Stimulated activated CD4-positive, alpha-beta T cell treated with anti-CD3 and anti-CD28 coated beads, TNF-alpha, amount 100 ng/mL, for 24 hours (primary cell): ENCODE results near the gene PRKCE.

Experiments
- DNase-seq, 3 experiments: peaks; one replicate each; pipeline ENCODE4 v3.0.0-alpha.2; 2020; ENCODE audit warnings: low read depth in 3 of 3

PRKCE gene

DNA sequence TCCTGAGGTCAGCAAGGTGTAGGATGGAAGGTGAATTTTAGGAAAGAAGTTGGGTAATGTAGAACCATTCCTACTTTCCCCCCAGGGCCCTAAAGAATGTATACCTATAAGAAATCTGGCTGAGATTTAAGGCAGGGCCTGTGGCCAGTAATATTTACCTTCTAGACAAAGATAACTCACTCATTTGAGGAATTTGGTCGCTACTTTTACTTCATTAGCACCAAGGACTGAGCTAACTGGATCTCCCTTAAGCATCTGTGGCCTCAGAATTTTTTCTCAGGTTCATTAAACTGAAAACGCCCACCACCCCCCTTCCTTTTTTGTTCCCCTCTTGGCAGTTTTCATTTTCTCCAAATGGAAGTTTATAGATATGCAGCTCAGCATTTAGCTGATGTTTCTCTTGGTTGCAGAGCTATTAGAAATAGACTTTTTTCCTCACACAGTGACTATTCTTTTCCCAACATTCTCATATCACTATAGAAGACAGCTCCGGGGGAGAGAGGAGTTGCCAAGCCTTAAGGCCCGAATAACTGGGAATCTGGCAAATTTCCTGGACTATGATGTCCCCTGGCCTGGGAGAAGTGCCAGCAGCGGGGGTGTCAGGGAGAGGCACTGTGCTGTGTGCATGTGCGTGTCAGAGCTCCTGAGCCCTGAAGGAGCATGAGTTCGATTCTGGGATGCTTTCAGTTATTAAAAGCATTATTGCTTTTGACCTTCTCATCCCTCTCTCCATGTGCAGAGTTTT lies 310.9 kb downstream of the PRKCE start:
- DNase-seq: no peak

GRCh38 chr2:45963816-45964215 lies 312.3 kb downstream of the PRKCE start:
- DNase-seq: no peak

DNA sequence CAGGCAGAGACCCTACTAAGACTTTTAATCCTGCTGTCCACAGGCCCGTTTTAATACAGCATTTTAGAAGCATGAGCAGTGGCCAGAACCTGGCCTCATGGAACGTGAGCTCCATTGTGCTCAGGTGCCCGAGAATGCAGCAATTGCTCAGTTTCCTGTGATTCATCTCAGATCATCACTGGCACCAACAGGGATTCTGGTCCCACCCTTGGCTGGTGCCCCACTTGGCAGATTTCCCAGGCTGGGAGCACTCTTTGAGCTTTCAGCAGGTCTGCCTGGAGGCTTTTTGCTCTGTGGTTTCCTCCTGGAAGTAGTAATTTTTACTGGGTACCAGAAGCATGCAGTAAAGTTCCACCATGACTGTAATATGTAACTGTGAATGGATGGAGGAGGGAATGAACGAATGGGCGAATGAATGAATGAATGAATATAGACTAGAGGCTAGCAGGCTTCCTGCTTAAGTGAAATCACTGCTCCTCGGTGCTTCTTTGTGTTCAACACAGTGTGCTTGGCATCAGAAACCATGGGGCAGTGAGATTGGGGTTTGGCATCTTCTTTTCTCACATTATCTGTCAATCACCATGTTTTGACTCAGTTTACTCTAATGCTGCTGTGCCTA lies 312.9 kb downstream of the PRKCE start:
- DNase-seq: peak in 1 of 3 experiments; percentile 9

DNA sequence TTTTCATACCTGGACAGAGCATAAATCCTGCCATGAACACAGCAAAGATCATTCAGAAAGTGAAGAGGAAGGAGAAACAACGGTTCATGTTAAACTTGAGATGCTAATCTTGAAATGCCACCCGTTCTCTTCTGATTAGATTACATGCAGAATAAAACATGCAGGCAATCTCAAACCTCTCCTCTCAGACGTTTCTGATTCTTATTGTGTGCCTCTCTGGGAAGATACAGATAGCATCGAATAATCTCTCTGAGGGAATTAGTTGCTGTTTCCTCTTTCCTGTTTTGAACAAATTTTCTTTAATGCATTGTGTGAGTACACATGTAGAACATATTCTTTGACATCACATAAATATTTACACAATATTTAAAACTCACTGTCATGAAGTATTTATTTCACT lies 313.4 kb downstream of the PRKCE start:
- no peak for DNase-seq

- DNase-seq: no peak
Measured at GRCh38 chr2:45965871-45966498, 314.5 kb downstream of the PRKCE start.

GRCh38 chr2:45968946-45969584 lies 317.6 kb downstream of the PRKCE start:
- DNase-seq: no peak

- DNase-seq: no peak
Measured at GRCh38 chr2:45973426-45973825, 322.0 kb downstream of the PRKCE start.

DNA sequence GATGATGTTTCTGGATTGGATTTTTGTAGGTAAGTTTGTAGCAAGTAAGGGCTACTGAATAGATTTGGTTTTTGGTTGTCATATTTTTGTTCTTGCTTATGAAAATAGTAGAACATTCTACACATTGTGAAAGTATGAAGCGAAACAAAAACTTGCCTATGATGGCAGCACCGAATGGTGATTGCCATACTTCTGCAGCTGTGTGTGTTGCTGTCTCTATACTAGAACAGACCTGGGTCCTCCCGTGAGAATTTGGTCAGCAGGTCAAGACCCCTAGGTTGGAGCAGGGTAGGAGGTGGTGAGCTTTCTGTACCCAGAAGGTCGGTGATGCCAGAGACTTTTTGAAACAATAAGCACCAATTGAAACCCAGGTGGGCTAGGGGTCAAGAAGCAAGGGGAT lies 322.6 kb downstream of the PRKCE start:
- DNase-seq: no peak

GRCh38 chr2:45974762-45975408 lies 323.4 kb downstream of the PRKCE start:
- DNase-seq: no peak

DNA sequence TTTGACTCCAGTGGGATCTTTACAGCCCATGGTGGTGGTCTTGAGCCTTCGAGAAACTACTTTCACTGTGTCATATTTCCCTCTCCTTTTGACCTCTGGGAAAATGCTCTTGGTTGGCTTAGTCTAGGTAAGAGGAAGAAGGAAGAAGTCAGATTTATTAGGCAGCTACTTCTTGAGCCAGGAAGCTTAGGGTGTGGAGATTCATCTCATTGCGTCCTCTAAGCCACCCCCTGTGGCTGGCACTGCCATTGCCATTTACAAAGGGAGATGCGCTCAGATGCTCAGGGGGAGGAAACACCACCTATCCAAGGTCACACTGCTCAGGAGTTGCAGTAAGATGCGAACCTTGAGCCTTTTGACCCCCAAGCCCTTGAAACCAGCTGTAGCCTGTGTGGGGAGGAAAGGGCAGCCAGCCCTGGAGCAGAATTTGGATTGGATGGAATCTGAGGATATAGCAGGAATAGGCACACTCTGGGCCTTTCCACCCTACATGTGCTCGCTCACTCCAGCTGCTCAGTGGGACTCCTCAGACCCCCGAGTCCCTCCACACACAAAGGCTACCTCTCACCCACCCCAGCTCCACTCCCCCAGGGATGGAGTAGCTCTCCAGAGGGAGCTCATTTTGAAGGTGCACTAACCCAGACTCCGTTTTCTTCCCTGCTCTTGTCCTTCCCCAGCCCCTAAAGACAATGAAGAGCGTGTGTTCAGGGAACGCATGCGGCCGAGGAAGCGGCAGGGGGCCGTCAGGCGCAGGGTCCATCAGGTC lies 324.5 kb downstream of the PRKCE start:
- no peak for DNase-seq

DNA sequence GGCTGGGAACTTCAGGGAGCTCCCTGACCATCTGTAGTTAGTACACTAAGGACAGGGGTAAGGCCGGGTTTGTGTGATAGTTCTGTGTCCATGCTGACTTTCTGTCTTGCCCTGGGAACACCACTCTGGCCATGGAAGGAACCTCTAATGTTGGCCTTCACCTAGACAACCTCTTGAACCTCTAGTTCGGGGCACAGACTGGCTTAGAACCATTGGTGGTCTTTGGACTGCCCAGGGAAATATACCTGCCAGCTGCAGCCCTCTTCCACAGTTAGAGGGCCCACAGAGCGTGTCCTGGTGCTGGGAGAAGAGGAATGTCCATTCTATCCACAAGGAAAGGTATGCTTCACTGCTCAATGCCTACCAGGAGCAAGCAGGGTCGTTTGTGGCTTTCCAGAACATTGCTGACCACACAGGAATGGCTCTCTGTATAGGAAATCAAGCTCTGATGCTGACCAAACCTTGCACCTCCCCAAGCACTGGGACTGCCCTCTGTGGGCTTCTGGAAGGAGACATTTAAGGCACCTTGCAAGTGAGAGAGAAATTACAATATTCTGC lies 326.9 kb downstream of the PRKCE start:
- no peak for DNase-seq

DNA sequence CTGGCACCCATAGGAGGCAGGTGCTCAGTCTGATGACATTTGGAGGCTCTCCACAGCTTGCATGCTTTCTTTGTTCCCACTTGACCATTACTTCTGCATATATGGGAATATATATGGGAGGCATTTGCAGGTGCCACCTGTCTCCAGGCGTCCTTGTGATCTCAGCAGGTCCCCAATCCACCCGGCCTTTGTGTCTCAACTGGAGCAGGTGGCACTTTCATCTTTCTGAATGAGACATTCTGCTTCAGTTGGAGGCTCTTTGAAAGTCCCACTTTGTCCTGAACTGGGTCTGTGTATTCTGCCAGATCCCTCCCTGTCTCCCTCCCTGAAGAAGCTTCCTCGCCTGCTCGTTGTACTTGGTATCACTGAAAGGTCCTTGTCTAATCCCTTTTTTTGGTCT lies 327.6 kb downstream of the PRKCE start:
- no peak for DNase-seq

- DNase-seq: no peak
Measured at GRCh38 chr2:45980161-45980865, 328.8 kb downstream of the PRKCE start.

GRCh38 chr2:45981384-45981930 lies 330.0 kb downstream of the PRKCE start:
- DNase-seq: no peak

DNA sequence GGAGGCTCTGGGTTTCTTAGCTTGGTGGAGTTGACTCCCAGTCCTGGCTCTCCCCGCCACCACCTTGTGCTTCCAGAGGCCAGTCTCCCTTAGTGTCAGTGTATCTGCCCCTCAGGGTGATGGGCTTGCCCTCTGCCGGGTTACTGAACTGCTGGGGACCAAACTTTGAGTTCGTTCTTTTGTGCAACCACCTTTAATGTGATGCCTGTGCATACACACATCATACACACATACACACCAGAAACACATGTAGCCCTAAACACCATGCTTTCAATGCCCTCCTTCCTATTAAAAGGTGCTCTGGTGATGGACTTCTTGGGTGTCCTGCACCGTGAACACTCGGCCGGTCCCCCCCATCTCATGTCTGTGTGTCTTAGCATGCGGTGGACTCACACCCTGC lies 330.6 kb downstream of the PRKCE start:
- no peak for DNase-seq

GRCh38 chr2:45983213-45983612 lies 331.7 kb downstream of the PRKCE start:
- no peak for DNase-seq

GRCh38 chr2:45984366-45984765 lies 332.9 kb downstream of the PRKCE start:
- no peak for DNase-seq

DNA sequence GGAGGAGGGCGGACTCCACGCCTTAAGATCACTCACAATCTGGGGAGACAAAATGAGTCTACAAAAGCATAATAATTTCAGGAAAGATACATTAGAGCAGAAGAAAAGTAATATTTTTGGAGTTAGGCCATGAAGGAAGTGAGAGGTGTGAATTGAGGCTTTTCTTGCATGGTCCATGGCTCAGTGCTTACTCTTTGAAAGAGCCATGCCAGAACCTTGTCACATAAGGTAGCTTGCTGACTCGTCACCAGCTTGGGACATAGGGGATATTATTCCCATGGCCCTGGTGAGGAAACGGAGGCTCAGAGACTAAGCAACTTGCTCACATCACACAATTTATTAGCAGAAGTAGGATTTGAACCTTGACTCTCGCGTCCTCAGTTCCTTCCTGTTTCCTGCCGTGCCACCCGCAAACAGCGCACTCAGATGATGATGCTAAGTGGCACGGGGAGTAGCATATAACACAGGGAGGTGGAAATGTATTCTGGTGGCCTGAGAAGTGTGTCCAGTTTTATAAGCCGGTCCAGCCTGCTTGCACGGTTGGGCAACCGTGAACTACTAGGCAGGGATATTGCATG lies 333.5 kb downstream of the PRKCE start:
- DNase-seq: no peak

- no peak for DNase-seq
Measured at GRCh38 chr2:45986509-45986908, 335.0 kb downstream of the PRKCE start.

- no peak for DNase-seq
Measured at GRCh38 chr2:45987856-45988255, 336.4 kb downstream of the PRKCE start.
